ENCODE data around the gene MATCAP1. TPM values are rescaled to one million over a fixed set of nuclear protein-coding genes. Genes with fewer than 3 reads are reported as not detected.

Gene MATCAP1
- total RNA-seq, 1 experiment from 2014 or later = 51.2 TPM

GRCh38 chr16:67208154-67208896 lies 24.6 kb upstream of the MATCAP1 start:
- no peaks in the 10 kb centered on the region for H4K20me1 ChIP-seq (ENCODE audit: control insufficient read depth, insufficient read depth, insufficient read length)
- WGBS (ENCODE audit: extremely low coverage, insufficient read length, low lambda C conversion rate) = no CpG with 5 or more reads among the region's 11 CpGs
- H3K18ac ChIP-seq (ENCODE audit: insufficient read length, low read depth, low read length) = no peak overlapping the region
- no peak overlapping the region for H3K4ac ChIP-seq (ENCODE audit: low read depth, low read length)
- no peak overlapping the region for H4K8ac ChIP-seq (replicated peaks; ENCODE audit: insufficient read length, low read depth, low read length)
- no peak overlapping the region for H2AFZ ChIP-seq (ENCODE audit: low read length)
- no peak overlapping the region for H3K14ac ChIP-seq (ENCODE audit: insufficient read depth, low read length)
- no peaks in the 10 kb centered on the region for H3K4me1 ChIP-seq (ENCODE audit: insufficient read depth, low read length)
- H3K4me3 Mint-ChIP-seq = no peak overlapping the region
- no peak overlapping the region for H3K23ac ChIP-seq (ENCODE audit: insufficient read length, low read depth, low read length)
- no peaks in the 10 kb centered on the region for H3K79me1 ChIP-seq (ENCODE audit: insufficient read depth, low read depth, low read length, poor library complexity, severe bottlenecking)
- no peak overlapping the region for H2BK5ac ChIP-seq (ENCODE audit: insufficient read length, low read length)
- no peak overlapping the region for H2BK120ac ChIP-seq (ENCODE audit: low read depth, low read length, poor library complexity, severe bottlenecking)
- no peak overlapping the region for H2AK5ac ChIP-seq (ENCODE audit: insufficient read length, low read length)
- H2BK15ac ChIP-seq (ENCODE audit: low read depth, low read length) = no peak overlapping the region
- no peak overlapping the region for H4K5ac ChIP-seq (ENCODE audit: insufficient read length, low read depth, low read length)
- H3K36me3 Mint-ChIP-seq (ENCODE audit: insufficient read depth in 1 of 3, low read depth in 3 of 3) = peaks cover 0 to 4% (median 0%) of the 10 kb centered on the region in 3 experiments; a peak in 2 of 7 replicates
- H3K79me2 ChIP-seq (ENCODE audit: insufficient read depth, low read length) = no peaks in the 10 kb centered on the region
- H3K27me3 ChIP-seq (ENCODE audit: insufficient read depth, low read length) = no peaks in the 10 kb centered on the region; the same call in 1 of the 2 replicates
- no peak for TF ChIP-seq CTCF (conservative IDR thresholded peaks at IDR 0.05)
- H3K4me2 ChIP-seq (ENCODE audit: insufficient read depth, insufficient read length, low read length) = no peak overlapping the region
- no peak overlapping the region for H3K56ac ChIP-seq (ENCODE audit: insufficient read length, low read depth, low read length)
- no peak overlapping the region for H3K9ac ChIP-seq (ENCODE audit: extremely low read depth, insufficient read length, low read length)
- H3K27ac Mint-ChIP-seq = no peak overlapping the region
- H3K9me3 ChIP-seq (ENCODE audit: control insufficient read depth, low read depth, low read length) = no peaks in the 10 kb centered on the region
- H3K4me1 Mint-ChIP-seq = peaks cover 10 to 12% of the 10 kb centered on the region in 2 experiments; a peak in 3 of 4 replicates
- no peaks in the 10 kb centered on the region for H3K9me3 Mint-ChIP-seq
- no peak overlapping the region for H3K27ac ChIP-seq (ENCODE audit: insufficient read length, low read depth, low read length)
- H2BK20ac ChIP-seq (ENCODE audit: low read depth, low read length, poor library complexity, severe bottlenecking) = no peak overlapping the region
- H3K23me2 ChIP-seq (ENCODE audit: insufficient read length, low read depth, low read length, poor library complexity, severe bottlenecking) = no peaks in the 10 kb centered on the region
- no peak overlapping the region for H3T11ph ChIP-seq (ENCODE audit: low read length)
- no peak overlapping the region for H4K91ac ChIP-seq (ENCODE audit: insufficient read length, low read depth, low read length)
- DNase-seq = no peak
- H3K27me3 Mint-ChIP-seq (ENCODE audit: low read depth) = peaks cover 20% of the 10 kb centered on the region
- H2BK12ac ChIP-seq (ENCODE audit: insufficient read length, low read depth, low read length) = no peak overlapping the region

Measured in H9 (cell line).